ENCODE results near the gene BCL6B. TPM values are rescaled to one million over a fixed set of nuclear protein-coding genes. Genes with fewer than 3 reads are reported as not detected.

Gene BCL6B
- total RNA-seq (2013; cell fraction: nucleolus; rRNA removed): 1.1 and 2.2 TPM in 2 replicates
- total RNA-seq (2014; rRNA removed): 0.06 and 0.22 TPM in 2 replicates
- 0.09 and 0.18 TPM in 2 replicates for total RNA-seq (2014; rRNA removed; fragmentation: Illumina TruSeq; extraction: Trizol)
- 0.56 and 0.85 TPM in 2 replicates for total RNA-seq (2021)
- polyA plus RNA-seq (2011; ENCODE audit: low read depth): 0.18 TPM
- 0.10 and 0.12 TPM in 2 replicates for polyA plus RNA-seq (2011; rRNA removed)
- polyA plus RNA-seq (2011; cell fraction: cytosol; rRNA removed): 0.15 and 0.27 TPM in 2 replicates
- 0.66 and 0.73 TPM in 2 replicates for polyA plus RNA-seq (2011; cell fraction: nucleus; rRNA removed)
- polyA plus RNA-seq (2012): 0.13 and 0.20 TPM in 2 replicates
- 0.05 and 0.15 TPM in 2 replicates for polyA plus RNA-seq (2014; fragmentation: Illumina TruSeq; extraction: Trizol)
- under 1 TPM; 0.09 to 0.11 TPM for polyA plus RNA-seq (2014; fragmentation: Nextera tagmentation; extraction: Ambion mirVana)
- polyA plus RNA-seq (2014; rRNA removed): 0.08 and 0.14 TPM in 2 replicates
- under 1 TPM in 1 of 2 experiments, not detected in 1; 0.32 TPM for polyA plus RNA-seq (2016; fragmentation: Nextera tagmentation; extraction: Ambion mirVana)
- 0.26 and 0.29 TPM in 2 replicates for polyA minus RNA-seq (2011; rRNA and poly(A)+ RNA removed)
- polyA minus RNA-seq (2011; cell fraction: cytosol; rRNA and poly(A)+ RNA removed): 2.1 TPM in 1 of 2 replicates, not detected in the other
- polyA minus RNA-seq (2011; cell fraction: nucleus; rRNA and poly(A)+ RNA removed): 0.85 TPM in 1 of 2 replicates, not detected in the other
- percentile 31 among the genes with signal in this experiment for Bru-seq, nascent RNA
- percentile 26 among the genes with signal in this experiment for BruChase-seq, experiment 1, labeled RNA remaining after a 6-hour chase
- BruChase-seq, experiment 2, labeled RNA remaining after a 2-hour chase: percentile 30 among the genes with signal in this experiment
- long read RNA-seq, experiment 1: 0 reads
- long read RNA-seq, experiment 2: 0 reads

- no peaks in the 10 kb centered on the region for H3K36me3 ChIP-seq (ENCODE audit: control insufficient read depth in 2 of 2, insufficient read depth in 2 of 2, low read length in 1 of 2)
- H3K27me3 ChIP-seq (replicated peaks in 1 of 2; ENCODE audit: control insufficient read depth in 2 of 2, insufficient read depth in 2 of 2, low read length in 1 of 2): no peaks in the 10 kb centered on the region
- H3K9me3 ChIP-seq (replicated peaks; ENCODE audit: control insufficient read depth, insufficient read depth, low read length): no peaks in the 10 kb centered on the region
- peak within 1 kb of the TSS; percentile 66 for H3K4me2 ChIP-seq (ENCODE audit: control insufficient read depth, insufficient read depth)
- DNase-seq (ENCODE audit: low read depth, low spot score) (no peak), FAIRE-seq (no peak), ATAC-seq (no peak)
- H3K4me3 ChIP-seq: peak within 1 kb of the TSS; percentile 40; the same call in 1 of the 2 replicates
- ChIA-PET CTCF (interaction anchor here (0.7 to 8.8 kb wide), 14 partner anchors 8 to 169 kb away, joined by 3 to 167 read pairs (median 8); partner anchors contain the start of genes RNASEK and SLC16A13), SMC1A (ENCODE audit: uncharacterized antibody, unreplicated experiment) (interaction anchor here (1.3 to 2.8 kb wide), 8 partner anchors 12 to 363 kb away, joined by 3 to 22 read pairs (median 13); partner anchors contain the start of gene RNASEK), RAD21 (ENCODE audit: unreplicated experiment) (interaction anchor here (1.0 to 4.0 kb wide), 10 partner anchors 8 to 180 kb away, joined by 3 to 39 read pairs (median 10); partner anchors contain the start of genes RNASEK, SLC16A11 and SLC16A13), POLR2A (interaction anchor here (0.6 to 5.4 kb wide), 9 partner anchors 7 to 842 kb away, joined by 3 to 39 read pairs (median 3); partner anchors contain the start of genes ELP5 and SLC16A13)
- peak within 1 kb of the TSS; percentile 18; the same call in 1 of the 2 replicates for H3K27ac ChIP-seq (ENCODE audit: control insufficient read depth, insufficient read depth)
- 39% methylated on average over 46 of the region's 47 CpGs for WGBS (ENCODE audit: insufficient coverage, insufficient replicate concordance, low lambda C conversion rate, missing lambda C conversion rate)
- H4K20me1 ChIP-seq (ENCODE audit: control insufficient read depth, insufficient read depth): no peaks in the 10 kb centered on the region
- peak within 1 kb of the TSS; percentile 92 for H2AFZ ChIP-seq (ENCODE audit: control insufficient read depth, low read depth, low read length)
- no TSS peak for BruUV-seq (replicated peaks)
- H3K4me1 ChIP-seq (ENCODE audit: control insufficient read depth, insufficient read depth, low read length): peaks cover 17% of the 10 kb centered on the region
- intact Hi-C loops (cut with micrococcal nuclease; ENCODE audit: unreplicated experiment): loop anchor here (1.0 kb wide), 1 partner anchor 110 kb away; no protein-coding TSS in a partner anchor
- in situ Hi-C loops (cut with MboI): no loop called here
- no peaks in the 10 kb centered on the region for H3K79me2 ChIP-seq (ENCODE audit: control insufficient read depth, insufficient read depth, low read length)
- peak within 1 kb of the TSS; percentile 17; the same call in 1 of the 2 replicates for H3K9ac ChIP-seq (ENCODE audit: control insufficient read depth, insufficient read depth, low read length)
- TF ChIP-seq ZBTB4 (CRISPR knock-in tag; IDR thresholded peaks at IDR 0.05) (no peak), ESRRA (IDR thresholded peaks at IDR 0.05; ENCODE audit: low read length) (no peak), RBBP5 (conservative IDR thresholded peaks at IDR 0.05) (no peak), E4F1 (IDR thresholded peaks at IDR 0.05; ENCODE audit: borderline replicate concordance, partially characterized antibody) (no peak), RELA (IDR thresholded peaks at IDR 0.05; ENCODE audit: borderline replicate concordance, partially characterized antibody) (peak; percentile 12), STAT1 (conservative IDR thresholded peaks at IDR 0.05) (no peak), BMI1 (IDR thresholded peaks at IDR 0.05; ENCODE audit: borderline replicate concordance) (no peak), TARDBP (IDR thresholded peaks at IDR 0.05; ENCODE audit: borderline replicate concordance) (no peak), SKIL (IDR thresholded peaks at IDR 0.05; ENCODE audit: low read depth, poor library complexity, severe bottlenecking) (no peak), ZNF274 (IDR thresholded peaks at IDR 0.05; ENCODE audit: insufficient read depth, insufficient read length) (no peak)
These were observed at the start of gene BCL6B for GRCh38 chr17:7022781-7023571. TSS of gene BCL6B (plus strand) at chr17:7023050. CDS start at chr17:7023672, 622 bp downstream.

Measured in GM12878 (cell line).